Measurements from ENCODE around the gene NCF4. TPM values are rescaled to one million over a fixed set of nuclear protein-coding genes. Genes with fewer than 3 reads are reported as not detected.

The NCF4 gene
- total RNA-seq, 1 experiment from 2014 or later: not detected

DNA sequence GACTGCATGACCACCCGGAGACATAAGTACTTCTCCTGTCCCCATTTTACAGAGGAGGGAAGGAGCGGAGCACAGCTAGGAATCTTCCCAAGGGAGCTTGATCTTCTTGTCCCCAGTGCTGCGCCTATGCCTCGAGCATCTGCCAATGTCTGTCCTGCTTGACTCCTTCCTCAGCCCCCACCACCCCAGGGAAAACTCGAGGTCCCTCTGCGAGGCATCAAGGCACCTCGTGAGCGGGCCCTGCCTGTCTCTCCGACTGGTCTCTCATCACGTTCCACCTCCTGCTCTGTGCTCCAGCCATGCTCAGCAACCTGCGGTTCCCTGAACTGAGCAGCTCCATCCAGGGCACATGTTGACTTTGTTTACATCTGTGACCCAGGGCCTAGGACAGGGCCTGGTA lies 2.5 kb downstream of the NCF4 start:
- Mint-ChIP-seq H3K4me3 (no peak overlapping the region), H3K27me3 (ENCODE audit: low read depth) (peaks cover 43% of the 10 kb centered on the region), H3K36me3 (ENCODE audit: insufficient read depth in 1 of 3, low read depth in 3 of 3) (no peaks in the 10 kb centered on the region), H3K9me3 (no peaks in the 10 kb centered on the region), H3K4me1 (peaks cover 2 to 8% of the 10 kb centered on the region in 2 experiments; a peak in 3 of 4 replicates), H3K27ac (no peak overlapping the region)
- Histone ChIP-seq H4K8ac (replicated peaks; ENCODE audit: insufficient read length, low read depth, low read length) (no peak overlapping the region), H3K18ac (ENCODE audit: insufficient read length, low read depth, low read length) (no peak overlapping the region), H4K5ac (ENCODE audit: insufficient read length, low read depth, low read length) (no peak overlapping the region), H2BK120ac (ENCODE audit: low read depth, low read length, poor library complexity, severe bottlenecking) (no peak overlapping the region), H3K14ac (ENCODE audit: insufficient read depth, low read length) (no peak overlapping the region), H2BK15ac (ENCODE audit: low read depth, low read length) (no peak overlapping the region), H3K9me3 (ENCODE audit: control insufficient read depth, low read depth, low read length) (no peaks in the 10 kb centered on the region), H4K91ac (ENCODE audit: insufficient read length, low read depth, low read length) (no peak overlapping the region), H3K27ac (ENCODE audit: insufficient read length, low read depth, low read length) (no peak overlapping the region), H3K4me1 (ENCODE audit: insufficient read depth, low read length) (no peaks in the 10 kb centered on the region), H2AK5ac (ENCODE audit: insufficient read length, low read length) (no peak overlapping the region), H3K23me2 (ENCODE audit: insufficient read length, low read depth, low read length, poor library complexity, severe bottlenecking) (no peaks in the 10 kb centered on the region), H2BK5ac (ENCODE audit: insufficient read length, low read length) (no peak overlapping the region), H3K4me2 (ENCODE audit: insufficient read depth, insufficient read length, low read length) (no peak overlapping the region), H3K27me3 (ENCODE audit: insufficient read depth, low read length) (no peaks in the 10 kb centered on the region; the same call in 1 of the 2 replicates), H2AFZ (ENCODE audit: low read length) (no peak overlapping the region), H3T11ph (ENCODE audit: low read length) (no peak overlapping the region), H3K9ac (ENCODE audit: extremely low read depth, insufficient read length, low read length) (no peak overlapping the region), H3K79me2 (ENCODE audit: insufficient read depth, low read length) (no peaks in the 10 kb centered on the region), H3K56ac (ENCODE audit: insufficient read length, low read depth, low read length) (no peak overlapping the region), H3K23ac (ENCODE audit: insufficient read length, low read depth, low read length) (no peak overlapping the region), H4K20me1 (ENCODE audit: control insufficient read depth, insufficient read depth, insufficient read length) (no peaks in the 10 kb centered on the region), H3K4ac (ENCODE audit: low read depth, low read length) (no peak overlapping the region), H2BK12ac (ENCODE audit: insufficient read length, low read depth, low read length) (no peak overlapping the region), H3K79me1 (ENCODE audit: insufficient read depth, low read depth, low read length, poor library complexity, severe bottlenecking) (no peaks in the 10 kb centered on the region), H2BK20ac (ENCODE audit: low read depth, low read length, poor library complexity, severe bottlenecking) (no peak overlapping the region)
- WGBS (ENCODE audit: extremely low coverage, insufficient read length, low lambda C conversion rate): no CpG with 5 or more reads among the region's 11 CpGs
- DNase-seq: no peak
- TF ChIP-seq CTCF (conservative IDR thresholded peaks at IDR 0.05): no peak
